ENCODE measurements around the gene DNAH1.

DNA sequence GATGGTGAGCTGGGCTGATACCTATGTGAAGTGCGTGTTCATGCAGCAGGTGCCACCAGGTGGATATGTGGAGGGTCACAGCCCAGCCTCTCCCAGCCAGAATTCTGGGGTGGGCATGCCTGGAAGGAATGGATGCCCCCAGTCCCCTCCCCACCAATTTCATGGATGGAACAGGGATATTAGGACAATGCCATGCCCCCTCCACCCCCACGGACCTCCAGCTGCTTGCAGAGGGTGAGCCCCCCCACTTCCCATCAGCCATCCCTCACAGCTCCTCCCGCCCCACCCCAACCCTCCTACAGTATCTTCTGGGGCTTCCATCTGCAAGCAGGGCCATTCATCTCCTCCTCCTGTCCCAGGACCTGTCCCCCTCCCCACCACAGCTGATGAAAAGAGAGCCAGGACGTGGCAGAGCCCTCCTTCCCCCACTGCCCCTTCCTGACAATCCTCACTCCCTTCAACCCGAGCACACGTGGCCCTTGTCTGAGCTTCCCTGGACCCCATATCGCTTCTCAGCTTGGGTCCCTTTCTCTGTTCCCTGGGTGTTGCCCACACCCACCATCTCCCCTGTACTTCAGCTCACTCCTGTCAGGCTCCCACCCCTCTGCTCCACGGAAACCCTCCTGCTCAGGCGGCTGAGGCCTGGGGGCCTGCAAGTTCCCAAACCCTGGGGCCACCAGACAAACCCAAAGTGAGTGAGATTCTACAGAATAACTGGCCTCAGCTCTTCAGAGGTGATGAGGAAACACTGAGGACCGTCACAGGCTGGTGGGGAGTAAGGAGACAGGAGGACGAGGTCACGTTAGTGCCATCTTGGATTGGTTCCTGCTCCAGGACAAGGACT is 131.6 kb downstream of the DNAH1 start:
- TF ChIP-seq POLR2AphosphoS5 (IDR thresholded peaks at IDR 0.05): no peak
- TF ChIP-seq, protein P1, sequence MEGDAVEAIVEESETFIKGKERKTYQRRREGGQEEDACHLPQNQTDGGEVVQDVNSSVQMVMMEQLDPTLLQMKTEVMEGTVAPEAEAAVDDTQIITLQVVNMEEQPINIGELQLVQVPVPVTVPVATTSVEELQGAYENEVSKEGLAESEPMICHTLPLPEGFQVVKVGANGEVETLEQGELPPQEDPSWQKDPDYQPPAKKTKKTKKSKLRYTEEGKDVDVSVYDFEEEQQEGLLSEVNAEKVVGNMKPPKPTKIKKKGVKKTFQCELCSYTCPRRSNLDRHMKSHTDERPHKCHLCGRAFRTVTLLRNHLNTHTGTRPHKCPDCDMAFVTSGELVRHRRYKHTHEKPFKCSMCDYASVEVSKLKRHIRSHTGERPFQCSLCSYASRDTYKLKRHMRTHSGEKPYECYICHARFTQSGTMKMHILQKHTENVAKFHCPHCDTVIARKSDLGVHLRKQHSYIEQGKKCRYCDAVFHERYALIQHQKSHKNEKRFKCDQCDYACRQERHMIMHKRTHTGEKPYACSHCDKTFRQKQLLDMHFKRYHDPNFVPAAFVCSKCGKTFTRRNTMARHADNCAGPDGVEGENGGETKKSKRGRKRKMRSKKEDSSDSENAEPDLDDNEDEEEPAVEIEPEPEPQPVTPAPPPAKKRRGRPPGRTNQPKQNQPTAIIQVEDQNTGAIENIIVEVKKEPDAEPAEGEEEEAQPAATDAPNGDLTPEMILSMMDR (IDR thresholded peaks at IDR 0.05): no peak
- no peak for TF ChIP-seq POLR2A (IDR thresholded peaks at IDR 0.05)
- no peak for TF ChIP-seq EP300 (IDR thresholded peaks at IDR 0.05)
